Measurements from ENCODE around the gene WAPL.

Gene WAPL

GRCh38 chr10:86524225-86524962 lies 2.8 kb upstream of the WAPL start:
- DNase-seq (ENCODE audit: low spot score): no peak

GRCh38 chr10:86523348-86523747 lies 1.8 kb upstream of the WAPL start:
- DNase-seq (ENCODE audit: low spot score): peak; percentile 56

- no peak for DNase-seq (ENCODE audit: low spot score)
Measured at GRCh38 chr10:86522510-86522855, 891 bp upstream of the WAPL start.

DNA sequence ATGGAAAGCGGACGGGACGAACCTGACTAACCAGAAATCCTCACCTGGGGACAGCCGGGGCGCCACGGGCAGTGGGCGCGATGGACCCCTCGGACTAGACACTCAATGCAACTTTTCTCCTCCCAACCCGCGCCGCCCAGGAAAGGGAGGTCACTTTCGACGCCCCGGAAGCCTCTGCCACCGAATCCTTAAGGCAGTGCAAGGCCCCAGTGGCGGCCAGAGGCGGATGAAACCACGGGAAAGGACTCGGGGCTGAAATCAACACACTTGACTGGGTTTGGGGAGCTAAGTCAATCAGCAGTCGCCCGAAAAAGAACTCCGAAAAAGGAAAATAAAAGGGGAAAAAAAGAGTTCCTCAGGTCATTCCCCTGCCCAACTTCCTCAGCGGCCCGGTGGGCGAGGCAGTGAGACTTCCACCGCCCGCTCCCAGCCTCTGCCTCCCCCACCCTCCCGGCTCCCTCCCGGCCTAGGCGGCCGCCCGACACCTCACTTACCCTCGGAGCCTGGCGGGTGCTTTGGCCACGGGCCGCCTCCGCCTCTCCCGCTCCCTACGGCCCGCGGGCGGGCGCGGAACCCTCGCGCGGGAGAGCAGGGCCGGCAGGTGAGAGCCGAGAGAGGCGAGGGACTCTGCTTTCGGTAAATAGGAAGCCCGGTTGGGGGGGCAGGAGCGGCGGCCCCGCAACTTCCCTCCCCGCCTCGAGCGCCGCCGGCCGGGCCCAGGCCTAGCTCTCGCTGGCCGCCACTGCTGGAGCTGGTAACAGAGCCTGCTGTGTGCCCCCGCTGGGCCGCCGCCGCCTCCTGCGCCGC lies 518 bp downstream of the WAPL start:
- peak; percentile 73 for DNase-seq (ENCODE audit: low spot score)

DNA sequence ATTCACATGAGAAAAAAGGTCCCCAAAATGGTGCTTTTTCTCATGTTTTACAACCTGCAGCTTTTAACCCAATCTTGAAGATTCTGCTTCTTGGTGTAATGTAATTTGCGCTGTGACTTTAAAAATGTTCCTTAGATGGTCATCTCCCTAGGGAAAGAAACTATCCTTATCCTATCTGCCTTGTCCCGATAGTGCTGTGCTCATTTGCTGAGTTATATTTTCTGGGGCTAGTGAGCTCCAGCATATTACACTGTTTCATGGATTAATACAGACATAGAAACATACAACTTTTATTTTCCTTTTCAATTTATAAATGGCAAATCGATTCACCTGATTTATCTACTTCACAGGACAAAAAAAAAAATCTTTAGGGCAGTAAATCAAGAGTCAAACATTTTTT lies 2.8 kb downstream of the WAPL start:
- DNase-seq (ENCODE audit: low spot score): no peak

- DNase-seq (ENCODE audit: low spot score): no peak
Measured at GRCh38 chr10:86512137-86512536, 9.5 kb downstream of the WAPL start.

DNA sequence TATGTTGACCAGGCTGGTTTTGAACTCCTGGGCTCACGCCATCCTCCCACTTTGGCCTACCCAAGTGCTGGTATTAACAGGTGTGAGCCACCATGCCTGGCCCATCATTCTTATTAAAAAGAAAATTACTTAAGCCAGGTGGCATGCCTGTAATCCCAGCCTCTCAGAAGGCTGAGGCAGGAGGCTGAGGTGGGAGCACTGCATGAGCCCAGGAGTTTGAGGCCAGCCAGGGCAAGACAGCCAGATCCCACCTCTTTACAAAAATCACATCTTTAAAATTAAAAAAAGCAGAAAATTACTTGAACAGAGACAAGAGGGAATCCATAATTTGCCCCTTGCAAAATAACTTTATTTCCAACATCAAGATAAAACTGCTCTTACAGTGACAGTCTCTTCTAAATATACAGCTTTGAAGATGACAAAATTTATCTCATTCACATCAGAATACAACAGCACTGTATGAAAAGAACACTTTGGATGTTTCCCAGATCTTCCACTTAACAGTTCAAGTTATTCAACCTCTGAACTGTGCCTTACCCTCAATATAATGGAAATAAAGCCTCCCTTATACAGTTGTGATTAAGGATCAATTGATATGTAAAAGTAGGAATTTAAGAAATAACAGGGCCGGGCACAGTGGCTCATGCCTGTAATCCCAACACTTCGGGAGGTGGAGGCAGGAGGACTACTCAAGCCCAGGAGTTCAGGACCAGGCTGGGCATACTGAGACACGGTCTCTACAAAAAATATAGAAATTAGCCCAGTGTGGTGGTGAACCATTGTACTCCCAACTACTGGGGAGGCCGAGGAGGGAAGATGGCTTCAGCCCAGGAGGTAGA lies 10.3 kb downstream of the WAPL start:
- DNase-seq (ENCODE audit: low spot score): no peak

- no peak for DNase-seq (ENCODE audit: low spot score)
Measured at GRCh38 chr10:86509145-86509544, 12.4 kb downstream of the WAPL start.

GRCh38 chr10:86508217-86508616 lies 13.4 kb downstream of the WAPL start:
- DNase-seq (ENCODE audit: low spot score): no peak

DNA sequence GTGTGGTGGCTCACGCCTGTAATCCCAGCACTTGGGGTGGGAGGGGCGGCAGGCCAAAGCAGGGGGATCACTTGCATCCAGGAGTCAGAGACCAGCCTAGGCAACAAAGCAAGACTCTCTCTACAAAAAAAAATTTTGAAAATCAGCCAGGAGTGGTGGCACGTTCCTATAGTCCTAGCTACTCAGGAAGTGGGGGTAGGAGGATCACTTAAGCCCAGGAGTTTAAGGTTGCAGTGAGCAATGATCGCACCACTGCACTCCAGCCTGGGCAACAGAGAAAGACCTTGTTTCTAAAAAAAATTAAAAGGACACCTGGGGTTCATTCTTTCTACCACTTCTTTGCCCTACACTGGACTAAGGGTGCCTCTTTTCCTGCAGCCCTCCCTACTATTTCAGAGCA lies 15.1 kb downstream of the WAPL start:
- DNase-seq (ENCODE audit: low spot score): no peak

GRCh38 chr10:86506062-86506461 lies 15.5 kb downstream of the WAPL start:
- no peak for DNase-seq (ENCODE audit: low spot score)

GRCh38 chr10:86504510-86504909 lies 17.1 kb downstream of the WAPL start:
- DNase-seq (ENCODE audit: low spot score): no peak

GRCh38 chr10:86500846-86501245 lies 20.7 kb downstream of the WAPL start:
- peak; percentile 30 for DNase-seq (ENCODE audit: low spot score)

GRCh38 chr10:86498598-86498997 lies 23.0 kb downstream of the WAPL start:
- no peak for DNase-seq (ENCODE audit: low spot score)

DNA sequence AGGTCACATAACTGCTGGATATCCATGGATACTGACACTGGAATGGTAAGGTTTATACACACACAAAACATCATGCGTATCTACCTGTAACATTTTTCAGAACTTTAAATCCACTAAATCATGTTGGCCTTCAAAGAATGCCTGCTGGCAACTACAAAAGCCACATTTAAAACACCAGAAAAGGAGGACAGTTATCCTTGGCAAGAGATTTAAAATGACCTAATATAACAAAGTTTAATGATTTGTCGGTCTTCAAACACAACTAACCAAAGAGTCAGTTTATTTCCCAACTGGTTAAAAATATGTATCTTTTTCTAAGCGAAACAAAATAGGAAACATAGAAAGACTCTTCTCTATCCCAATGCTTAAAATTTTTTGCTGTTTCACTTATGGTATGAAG lies 24.0 kb downstream of the WAPL start:
- no peak for DNase-seq (ENCODE audit: low spot score)

GRCh38 chr10:86489960-86490612 lies 31.5 kb downstream of the WAPL start:
- no peak for DNase-seq (ENCODE audit: low spot score)

DNA sequence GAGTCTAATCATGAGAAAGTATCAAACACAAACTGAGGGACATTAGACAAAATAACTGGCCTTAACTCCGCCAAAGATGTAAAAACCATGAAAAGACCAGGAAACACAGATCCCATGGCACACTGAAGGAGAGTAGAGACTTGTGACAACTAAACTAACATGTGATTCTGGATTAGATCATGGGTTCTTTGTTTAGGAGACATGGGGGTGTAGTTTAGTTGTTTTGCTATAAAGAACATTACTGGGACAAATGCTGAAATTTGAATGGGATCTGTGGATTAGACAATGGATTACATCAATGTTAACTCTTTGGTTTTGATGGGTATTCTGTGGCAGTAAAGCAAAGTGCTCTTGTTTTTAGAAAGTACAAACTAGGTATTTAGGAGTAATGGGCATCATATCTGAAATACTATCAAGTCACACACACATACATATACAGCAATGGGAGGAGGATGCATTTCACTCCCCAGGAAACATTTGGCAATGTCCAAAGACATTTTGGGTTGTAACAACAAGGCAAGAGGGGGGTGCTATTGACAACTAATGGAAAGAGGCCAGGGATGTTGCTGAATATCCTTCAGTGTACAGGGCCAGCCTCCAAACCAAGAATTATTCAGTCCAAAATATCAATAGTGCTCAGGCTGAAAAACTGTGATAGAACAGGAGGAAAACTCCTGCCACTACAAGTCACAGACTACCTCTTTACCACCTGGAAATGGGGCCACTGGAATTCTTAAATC lies 32.4 kb downstream of the WAPL start:
- DNase-seq (ENCODE audit: low spot score): no peak

DNA sequence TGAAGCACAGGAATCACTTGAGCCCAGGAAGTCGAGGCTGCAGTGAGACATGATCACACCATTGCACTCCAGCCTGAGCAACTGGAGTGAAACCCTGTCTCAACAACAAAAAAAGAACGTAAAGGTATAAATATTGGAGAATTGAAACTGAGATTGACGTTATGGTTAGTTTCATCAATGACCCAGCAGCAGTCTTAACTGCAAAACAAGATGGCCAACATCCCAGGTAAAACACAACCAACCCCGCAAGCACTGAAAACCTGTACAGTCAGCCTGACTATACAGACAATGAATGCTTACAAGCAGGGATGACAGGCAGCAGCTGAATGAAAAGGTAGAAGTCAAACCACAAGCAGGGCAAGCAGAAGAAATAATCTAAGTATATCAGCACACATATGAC lies 34.7 kb downstream of the WAPL start:
- DNase-seq (ENCODE audit: low spot score): no peak

GRCh38 chr10:86483664-86484063 lies 37.9 kb downstream of the WAPL start:
- DNase-seq (ENCODE audit: low spot score): no peak

DNA sequence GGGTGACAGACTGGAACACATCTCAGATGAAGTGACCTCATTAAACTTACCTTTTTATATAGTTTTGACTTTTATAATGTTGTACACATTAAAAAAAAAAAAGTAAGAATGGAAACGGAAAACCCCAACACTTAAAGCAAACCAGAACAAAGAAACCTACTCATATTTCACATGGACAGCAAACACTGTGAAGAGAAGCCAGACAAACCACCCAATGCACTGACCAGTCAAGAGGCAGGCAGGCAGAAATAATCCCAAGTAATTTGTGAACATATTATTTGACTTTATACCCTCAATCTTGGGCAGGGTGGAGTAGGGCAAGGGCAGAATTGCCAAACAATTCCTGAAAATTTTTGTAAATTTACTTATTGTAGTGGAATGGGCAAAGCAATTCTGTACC lies 39.8 kb downstream of the WAPL start:
- no peak for DNase-seq (ENCODE audit: low spot score)

DNA sequence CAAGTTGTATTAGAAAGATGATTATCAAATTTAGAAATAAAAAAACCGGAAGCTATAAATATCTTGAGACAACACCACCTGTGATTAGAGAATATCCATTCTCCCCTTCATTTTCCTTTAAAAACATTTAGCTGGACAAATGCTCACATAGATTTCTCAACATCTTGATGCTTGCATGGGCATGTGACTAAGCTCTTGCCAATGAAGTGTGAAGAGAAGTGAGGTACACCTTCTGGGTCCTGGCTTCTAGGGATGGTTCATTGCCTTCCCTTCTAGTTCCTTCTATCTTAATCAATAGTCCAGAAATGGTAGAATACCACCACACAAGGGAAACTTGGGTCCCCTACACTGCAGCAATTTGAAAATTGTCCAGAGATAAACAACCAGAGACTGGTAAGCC lies 41.0 kb downstream of the WAPL start:
- DNase-seq (ENCODE audit: low spot score): no peak

DNA sequence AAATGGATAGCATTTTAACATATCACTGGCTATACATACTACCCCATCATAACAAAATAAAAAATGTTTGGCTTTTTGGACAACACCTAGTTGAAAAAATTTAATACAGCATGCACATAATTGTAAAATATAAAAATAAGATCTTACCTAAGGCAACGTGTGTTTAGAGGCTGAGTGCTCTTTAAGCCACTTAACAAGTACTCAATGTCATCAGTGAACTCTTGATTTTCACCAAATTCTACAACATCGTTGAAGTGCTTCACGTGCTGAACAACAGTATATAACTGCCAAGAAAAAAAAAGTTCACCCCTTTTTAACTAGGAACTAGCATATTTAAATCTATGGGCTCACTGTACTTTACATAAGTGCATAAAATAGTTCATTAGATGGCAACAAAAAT lies 49.5 kb downstream of the WAPL start:
- DNase-seq (ENCODE audit: low spot score): no peak

Data from AG20443 (cell line).